GM19452 (cell line): ENCODE results near the gene OR6S1.
"Not testable (repeated sequence)": the region's sequence is repeated elsewhere in the genome, so short reads cannot be mapped to it uniquely, and the experiment has no call there.

Experiments
- ATAC-seq: cut with Tn5 transposase; IDR thresholded peaks from one replicate; pipeline ENCODE4 v1.9.1; 2021; ENCODE audit not compliant: unreplicated experiment

OR6S1 gene

DNA sequence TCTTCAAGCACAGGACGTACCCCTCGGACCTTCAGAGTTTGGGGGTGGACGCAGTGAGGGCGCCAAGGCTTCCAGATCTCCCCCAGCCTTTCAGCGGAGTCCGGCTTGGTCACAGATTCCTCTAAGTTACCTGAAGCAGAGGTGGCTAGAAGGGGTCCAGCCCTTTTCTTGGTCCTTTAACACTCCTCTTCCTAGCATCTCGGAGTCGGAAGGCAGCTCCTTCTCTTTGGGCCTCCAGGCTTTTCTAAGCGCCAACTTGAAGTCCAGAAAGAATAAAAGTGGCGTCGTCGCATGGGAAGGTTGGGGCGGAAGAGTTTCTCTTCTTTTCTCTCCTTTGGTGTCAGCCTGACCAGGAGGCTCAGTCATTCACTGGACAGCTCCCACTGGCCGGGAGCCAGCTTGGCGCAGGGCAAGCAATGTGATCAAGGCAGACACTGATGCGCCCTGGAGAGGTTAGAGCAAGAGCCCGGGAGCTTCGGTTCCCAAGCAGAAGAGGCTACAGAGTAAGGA is 9.6 kb downstream of the OR6S1 start:
- no peak for ATAC-seq

DNA sequence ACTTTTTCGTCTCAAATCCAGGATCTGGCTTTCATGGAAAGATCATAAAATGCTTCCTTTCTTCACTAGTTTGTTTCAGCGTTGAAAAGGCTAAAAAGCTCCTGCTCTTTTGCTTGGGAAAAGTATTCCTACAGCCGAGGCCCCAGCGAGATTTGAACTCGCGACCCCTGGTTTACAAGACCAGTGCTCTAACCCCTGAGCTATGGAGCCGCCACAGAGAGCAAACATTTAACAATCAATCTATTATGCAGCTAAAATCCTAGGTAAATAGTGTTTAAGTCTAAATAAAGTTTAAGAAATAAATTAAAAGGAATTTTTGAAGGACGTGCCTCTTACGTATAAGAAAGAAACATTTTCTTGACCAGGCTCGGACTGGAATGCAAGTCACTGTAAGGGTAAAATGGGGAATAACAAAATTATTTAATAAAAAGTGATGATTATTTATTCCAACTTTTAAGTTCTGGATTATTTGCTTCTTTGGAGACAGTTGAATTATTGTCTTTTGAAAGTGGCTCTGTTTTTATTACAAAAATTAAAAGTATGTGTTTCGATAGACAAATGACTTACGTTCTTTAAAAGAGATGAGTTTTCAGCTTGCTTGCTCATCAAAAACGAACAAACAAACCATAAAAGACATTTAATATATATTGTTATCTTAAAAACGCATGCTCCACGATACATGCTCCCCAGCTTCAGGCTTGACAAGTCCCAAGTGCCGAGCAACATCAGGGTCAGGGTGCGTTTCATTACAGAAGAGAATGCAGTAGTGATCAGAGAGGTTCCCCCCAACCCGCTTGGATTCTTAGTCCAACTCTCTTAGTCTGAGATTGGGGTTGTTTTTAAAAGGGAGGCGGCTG is 10.2 kb downstream of the OR6S1 start:
- no peak for ATAC-seq

DNA sequence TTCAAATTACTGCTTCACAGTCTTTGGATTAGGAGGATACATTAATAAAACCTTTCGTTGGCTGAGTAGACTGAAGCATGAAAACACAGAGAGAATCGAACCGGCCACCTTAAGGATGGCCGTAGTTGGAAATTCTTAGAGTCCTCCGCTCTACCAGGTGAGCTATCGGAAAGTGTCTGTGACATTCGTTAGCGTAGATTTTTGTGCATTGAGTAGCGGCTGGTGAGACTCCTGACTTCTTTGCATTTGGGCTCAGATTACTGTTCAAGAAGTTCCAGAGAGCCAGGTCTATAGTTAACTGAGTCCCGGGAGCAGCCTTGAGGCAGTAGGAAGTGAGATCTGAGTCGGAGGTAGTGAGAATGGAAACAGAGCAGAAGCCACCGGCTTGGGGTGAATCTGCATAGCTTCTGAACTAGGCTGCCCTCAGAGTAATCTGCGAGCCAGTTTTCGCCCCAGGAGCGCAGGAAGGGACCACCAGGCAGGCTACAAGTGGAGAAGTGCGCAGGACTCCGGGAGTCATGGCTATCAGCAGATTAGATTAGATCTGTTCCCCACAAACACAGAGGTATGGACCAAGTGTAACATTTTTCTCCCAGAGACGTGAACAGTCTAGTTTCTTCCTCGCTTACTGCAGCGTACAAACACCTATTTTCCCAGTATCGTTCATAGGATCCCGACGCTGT is 11.0 kb downstream of the OR6S1 start:
- no peak for ATAC-seq

DNA sequence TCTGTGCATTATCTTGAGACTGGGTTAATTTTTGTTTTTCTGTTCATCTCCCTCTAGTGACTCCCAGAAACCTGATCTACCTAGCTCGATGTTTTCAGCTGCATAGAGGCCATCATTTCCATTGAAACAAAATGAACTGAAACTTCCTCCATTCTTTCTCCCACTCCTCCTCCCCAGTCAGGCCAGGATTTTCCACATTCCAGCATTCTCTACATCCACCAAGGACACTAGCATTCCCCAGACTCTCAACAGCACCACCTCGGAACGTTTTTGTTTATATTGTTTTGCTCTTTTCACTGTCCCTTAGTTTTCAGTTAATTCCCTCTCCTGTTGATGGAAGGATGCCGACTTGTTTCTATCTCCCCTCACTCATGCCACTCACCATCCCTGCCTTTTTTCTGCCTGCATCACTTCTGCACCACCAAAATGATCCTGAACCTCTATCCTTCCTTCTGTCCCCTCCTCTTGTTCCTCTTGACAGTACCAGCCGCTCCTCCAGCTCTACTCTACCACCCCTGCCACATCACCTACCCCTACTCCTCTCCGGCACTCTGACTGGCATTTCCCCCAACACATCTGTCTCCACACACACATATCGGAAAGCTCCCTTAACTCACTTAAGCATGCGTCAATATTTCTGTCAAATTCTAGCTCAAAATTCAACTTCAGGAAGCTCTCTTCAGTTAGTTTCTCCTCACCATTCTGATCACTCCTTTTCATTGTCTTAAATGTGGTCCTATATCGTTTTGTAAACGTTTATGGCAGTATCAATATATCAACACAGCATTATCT is 13.2 kb downstream of the OR6S1 start:
- ATAC-seq, result no peak

DNA sequence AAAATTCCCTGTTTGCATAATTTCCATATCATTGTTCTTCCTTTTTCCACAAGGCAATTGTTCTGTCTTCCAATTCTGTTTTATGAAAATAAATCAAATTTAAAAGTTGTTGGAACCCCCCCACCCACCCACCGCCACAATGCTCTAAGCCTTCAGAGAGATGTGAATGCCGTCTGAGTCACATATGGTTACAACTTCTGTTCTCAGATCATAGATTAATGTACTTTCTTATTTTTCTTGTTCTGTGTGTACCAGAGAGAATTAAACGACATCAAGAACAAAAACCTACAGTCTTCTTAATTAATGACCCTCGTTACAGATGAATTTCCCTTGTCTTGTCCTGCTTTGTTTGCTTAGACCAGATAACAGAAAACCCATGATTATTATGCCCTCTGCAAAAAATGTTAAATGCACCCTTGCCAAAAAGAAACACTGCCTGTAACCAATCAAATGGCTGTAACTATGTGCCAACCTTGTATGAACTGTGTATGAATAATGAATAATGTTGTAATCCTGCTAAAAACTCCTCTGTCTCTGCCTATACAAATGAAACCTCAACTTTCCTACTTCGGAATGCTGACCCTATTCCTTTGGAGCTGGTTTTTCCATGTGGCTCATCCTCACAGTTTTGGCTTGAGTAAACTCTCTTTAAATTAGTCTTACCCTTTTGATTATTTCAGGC is 14.0 kb downstream of the OR6S1 start:
- no peak for ATAC-seq

DNA sequence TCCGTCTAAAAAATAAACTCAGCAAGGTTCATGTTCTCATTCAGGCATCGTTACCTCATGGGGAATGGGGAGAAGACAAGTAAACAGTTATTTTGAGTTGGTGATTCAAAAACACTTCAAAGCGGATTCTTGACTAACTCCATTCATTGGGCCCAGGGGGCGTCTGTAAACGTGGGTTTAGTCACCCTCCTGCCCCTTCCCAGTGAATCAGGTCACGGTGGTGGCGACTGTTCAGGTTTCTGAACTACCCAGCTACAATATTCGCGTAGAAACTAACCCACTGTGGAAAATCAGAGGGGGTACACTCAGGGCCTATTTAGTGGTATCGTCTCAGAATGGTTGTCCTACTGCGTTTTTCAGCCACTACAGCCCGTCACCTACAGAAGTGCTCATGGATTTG is 15.2 kb downstream of the OR6S1 start:
- no peak for ATAC-seq

DNA sequence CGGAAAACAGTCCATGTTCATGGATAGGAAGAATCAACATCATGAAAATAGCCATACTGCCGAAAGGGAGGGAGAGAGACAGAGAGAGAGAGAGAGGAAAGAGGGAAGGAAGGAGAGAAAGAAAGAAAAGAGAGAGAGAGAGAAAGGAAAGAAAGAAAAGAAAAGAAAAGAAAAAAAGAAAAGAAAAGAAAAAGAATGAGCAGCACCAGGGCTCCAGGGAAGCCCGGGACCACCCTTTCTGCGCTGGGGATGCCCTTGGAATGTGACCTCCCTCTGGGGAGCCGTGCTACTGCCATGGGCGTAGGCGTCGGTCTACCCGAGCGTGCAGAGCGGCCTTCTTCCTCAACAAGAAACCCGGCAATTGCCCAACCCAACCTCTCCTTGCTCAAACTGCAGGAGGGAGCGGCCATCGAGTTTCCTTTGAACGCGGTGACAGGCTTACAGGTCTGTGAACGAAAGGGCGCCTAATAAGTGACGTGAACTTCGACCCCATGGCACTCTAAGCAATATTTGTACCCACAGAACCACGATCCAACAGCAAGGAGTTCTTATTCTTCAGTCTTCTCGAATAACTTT is 16.9 kb downstream of the OR6S1 start:
- ATAC-seq, result no peak

DNA sequence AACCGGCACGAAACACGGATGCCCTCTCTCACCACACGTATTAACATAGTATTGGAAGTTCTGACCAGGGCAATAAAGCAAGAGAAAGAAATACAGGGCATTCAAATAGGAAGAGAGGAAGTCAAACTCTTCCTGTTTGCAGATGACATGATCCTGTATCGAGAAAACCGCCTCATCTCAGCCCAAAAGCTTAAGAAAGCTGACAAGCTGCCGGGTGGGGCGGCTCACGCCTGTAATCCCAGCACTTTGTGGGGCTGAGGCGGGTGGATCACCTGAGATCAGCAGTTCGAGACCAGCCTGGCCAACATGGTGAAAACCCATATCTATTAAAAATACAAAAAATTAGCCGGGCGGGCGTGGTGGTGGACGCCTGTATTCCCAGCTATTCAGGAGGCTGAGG is 17.7 kb downstream of the OR6S1 start:
- ATAC-seq, result no peak

DNA sequence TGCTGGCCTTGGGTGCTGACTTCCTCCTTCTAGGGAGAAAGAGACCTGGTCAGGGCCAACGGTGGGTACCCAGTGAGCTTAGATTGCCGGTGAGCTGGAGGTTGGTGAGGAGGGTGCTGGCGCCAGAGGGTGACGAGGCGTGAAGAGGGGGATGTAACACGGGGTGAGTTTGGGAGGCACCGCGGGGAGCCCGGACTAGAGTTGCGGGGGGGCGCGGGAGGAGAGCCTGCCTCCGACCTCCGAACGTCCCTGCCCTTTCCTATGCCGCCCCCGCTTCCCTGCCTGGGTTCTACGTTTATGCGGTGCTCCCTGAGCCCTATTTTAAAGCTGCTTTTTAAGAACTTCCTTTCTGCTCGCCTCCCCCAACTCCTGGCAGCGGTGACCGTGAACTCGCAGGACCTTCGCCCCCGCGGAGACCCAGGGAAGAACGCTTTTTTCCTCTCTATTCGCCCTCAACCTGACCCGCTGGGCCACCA is 18.6 kb downstream of the OR6S1 start:
- ATAC-seq, result no peak

DNA sequence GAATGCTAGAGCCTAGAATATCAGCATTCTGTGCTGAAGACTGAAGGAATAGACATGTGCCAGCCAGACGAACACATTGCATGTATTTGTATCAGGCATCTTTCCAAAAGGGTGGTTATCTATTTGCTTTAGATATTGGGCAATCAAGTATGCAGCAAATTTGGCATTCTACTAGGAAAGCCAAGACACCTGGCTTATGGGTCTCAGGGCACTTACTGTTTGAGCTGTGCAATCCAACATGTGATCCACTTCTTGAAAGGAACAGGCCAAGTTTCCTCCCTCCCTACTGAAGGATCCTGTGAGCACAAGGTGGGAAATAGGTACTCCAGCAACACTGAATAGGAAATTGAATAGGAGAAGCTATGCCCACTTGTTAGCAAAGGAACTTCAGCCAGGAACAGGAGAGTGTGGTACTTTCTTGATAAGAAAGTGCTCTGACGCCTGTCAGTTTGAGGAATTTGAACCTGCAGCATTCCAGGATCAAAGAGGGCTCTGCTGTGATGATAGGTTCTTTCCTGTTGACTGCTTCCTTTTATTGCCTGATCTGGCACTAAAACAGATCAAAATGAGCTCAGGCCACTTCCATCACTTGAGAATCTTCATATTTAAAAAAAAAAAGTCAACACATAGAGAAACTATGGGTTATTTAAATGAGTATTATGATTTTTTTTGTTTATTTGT is 20.6 kb downstream of the OR6S1 start:
- ATAC-seq, result no peak

DNA sequence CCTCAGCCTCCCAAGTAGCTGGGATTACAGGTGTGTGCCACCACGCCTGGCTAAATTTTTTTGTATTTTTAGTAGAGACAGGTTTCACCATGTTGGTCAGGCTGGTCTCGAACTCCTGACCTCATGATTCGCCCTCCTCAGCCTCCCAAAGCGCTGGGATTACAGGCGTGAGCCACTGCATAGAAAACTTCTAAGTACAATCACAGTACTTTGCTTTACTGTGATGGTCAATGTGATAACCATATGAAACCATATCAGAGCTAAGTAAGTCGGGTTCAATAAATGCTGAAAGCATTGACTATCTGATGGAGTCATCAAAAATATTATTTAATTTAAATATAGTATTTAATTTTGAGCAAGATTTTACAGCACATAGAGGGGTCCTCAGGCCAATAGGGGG is 21.8 kb downstream of the OR6S1 start:
- ATAC-seq, result not testable (repeated sequence)

DNA sequence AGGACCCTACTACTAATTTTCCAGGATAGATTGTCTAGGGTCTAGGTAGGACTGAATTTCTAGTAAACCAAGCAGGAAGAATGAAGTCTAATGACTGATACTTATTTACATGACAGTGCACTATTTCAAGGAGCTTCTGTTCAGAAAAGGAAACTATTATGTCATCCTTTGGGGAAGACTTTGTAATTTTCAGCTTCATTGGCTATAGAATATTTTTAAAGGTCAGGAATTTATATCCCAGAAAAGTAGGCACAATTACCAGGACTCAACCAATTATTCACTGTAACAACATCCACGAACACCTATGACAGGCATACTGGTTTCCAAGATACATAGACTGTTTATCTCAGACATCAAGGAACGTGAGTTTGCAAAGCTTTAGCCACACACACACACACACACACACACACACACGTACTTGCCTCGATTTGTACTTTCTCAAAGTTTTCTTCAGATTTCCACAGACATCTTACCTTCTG is 23.2 kb downstream of the OR6S1 start:
- no peak for ATAC-seq

DNA sequence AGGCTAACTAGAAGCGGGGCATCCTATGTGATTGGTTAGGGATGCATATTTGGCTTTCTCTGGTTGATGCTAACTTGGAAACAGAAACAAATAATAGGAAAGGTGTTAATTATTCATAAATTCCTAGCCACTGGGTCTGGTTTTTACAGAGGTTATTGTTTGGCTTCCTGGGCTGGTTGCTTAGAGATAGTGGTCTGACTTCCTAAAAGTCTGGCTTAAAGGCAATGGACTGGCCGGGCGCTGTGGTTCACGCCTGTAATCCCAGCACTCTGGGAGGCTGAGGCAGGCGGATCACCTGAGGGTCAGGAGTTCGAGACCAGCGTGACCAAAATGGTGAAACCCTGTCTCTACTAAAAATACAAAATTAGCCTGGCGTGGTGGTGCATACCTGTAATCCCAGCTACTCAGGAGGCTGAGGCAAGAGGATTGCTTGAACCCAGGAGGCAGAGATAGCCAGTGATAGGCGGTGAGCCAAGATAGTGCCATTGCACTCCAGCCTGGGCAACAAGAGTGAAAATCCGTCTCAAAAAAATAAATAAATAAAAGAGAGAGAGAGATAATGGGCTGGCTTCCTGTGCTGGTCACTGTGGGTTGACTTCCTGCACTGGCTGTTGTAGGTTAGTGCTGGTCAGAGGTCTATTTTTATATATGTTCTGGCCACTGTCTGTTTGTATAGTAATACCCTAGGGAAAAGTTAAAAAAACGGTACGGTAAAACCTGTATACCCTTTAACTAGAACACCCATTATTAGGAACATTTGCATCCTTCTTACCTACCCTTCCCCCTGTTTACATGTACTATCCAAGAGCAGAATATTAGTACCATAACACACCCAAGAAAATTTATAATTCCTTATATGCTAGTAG is 24.1 kb downstream of the OR6S1 start:
- ATAC-seq, result no peak

DNA sequence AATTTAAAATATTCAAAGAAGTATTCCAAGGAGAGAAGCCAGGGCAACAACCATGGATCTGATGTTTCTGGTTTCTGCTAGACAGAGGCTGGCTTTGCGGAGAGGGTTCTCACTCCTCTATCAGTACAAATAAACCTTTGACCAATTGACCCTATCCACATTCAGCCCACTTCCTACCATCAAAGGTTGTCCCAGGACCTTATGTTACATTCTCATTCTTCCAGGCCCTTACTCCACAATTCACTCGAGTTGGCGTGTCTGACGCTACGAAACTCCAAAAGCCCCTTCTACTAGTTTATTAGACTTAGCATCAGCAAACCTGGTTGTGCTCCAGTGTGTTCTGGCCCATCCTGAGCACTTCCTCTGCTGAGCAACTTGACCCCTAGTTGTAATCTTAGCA is 25.5 kb downstream of the OR6S1 start:
- ATAC-seq, result no peak

DNA sequence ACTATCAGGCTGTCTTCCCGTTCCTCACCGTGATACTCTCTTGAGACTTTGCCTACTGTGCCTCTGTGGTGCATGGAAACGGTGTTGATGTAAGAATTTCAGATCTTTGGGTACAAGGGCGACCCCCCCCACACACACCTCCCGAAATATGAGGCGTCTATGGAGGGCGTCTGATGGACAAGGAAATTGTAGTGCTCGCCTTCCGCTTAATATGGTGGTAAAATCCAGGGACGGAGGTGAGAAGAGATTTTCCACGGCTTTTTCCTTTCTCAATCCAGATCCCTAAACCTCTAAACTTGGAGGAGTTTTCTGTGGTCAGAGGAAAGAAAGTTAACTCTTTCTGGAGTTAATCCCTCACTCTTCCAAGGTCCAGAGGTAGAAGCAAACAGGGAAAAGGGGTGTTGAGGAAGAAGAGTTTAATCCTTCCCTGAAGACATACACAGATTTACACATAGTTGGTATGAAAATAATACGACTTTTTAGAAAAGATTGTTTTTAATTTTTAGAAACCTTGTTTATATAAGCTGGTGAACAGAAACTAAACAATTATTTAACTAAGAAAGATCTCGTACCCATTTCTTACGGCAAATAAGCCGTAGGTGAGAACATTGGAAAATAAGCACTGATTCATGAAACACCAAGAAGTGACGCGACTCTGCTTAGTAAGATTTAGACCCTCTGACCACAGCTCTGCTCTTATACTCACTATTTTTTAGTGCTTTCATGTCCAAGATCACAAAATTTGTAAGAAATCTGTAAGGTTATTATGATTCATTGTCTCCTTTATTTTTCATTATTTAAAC is 27.3 kb downstream of the OR6S1 start:
- peak; percentile 1 for ATAC-seq

DNA sequence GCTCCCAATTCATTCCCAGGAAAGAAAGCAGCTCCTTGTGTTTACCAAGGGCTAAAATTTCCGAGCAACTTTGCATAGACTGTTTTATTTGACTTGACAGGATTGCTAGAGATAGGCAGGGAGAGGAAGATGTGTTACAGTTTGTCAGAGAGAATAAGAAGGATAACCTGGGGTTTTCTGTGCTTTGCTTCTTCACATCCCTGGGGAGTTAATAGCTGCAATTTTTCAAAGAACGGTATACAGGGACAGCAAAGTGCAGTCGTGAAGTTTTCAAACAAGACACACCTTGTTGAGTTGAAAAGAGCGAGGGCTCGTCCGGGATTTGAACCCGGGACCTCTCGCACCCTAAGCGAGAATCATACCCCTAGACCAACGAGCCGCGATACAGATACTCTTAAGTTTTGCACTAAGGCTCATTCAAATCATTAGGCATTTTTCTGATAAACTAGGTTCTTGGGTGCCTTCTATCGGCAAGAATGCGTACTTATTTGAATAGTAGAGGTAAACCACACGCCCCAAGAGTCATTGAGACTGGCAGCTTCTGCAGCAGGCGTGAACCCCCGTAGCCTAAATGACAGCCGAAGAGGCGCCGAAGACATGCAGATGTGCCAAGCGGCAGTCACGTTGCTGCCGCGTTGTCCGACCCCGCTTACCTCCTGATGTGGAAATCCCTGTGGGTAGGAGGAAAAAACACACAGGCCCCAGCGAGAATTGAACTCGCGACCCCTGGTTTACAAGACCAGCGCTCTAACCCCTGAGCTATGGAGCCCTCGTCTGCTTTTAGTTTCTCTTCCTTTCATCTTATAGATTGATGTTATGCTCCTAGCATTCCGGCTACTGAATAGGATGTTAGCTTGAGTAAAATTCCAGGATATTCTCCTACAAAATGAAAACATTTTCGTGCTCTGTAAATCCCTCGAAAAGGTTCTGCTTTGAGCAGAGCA is 28.1 kb downstream of the OR6S1 start:
- peak; percentile 66 for ATAC-seq

DNA sequence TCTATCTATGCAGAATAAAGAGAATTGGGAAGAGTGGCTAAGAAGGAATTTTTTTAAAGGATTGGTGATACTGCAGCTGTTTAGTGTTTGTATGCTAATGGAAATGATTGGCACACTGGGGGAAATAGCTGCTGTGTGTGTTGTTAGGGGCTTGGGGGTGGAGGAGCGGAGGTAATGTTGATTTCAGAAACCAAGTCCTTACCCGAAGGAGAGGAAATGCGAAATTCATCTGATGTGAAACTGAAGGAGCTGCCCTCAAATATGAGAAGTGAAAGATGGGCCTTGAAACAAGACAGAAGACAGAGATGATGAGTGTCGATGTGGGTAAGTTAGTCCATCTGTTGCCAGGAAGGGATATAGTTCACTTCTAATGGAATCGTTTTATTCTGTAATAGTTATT is 29.1 kb downstream of the OR6S1 start:
- no peak for ATAC-seq
